Measurements from ENCODE around the gene CEP112. TPM values are rescaled to one million over a fixed set of nuclear protein-coding genes. Genes with fewer than 3 reads are reported as not detected.

The CEP112 gene
- total RNA-seq: 24.5 and 26.6 TPM in 2 replicates
- long read RNA-seq, partial matches to known transcripts: 19 of 35 reads
- long read RNA-seq, other reads (novel, unspliced or antisense): 14 of 35 reads

DNA sequence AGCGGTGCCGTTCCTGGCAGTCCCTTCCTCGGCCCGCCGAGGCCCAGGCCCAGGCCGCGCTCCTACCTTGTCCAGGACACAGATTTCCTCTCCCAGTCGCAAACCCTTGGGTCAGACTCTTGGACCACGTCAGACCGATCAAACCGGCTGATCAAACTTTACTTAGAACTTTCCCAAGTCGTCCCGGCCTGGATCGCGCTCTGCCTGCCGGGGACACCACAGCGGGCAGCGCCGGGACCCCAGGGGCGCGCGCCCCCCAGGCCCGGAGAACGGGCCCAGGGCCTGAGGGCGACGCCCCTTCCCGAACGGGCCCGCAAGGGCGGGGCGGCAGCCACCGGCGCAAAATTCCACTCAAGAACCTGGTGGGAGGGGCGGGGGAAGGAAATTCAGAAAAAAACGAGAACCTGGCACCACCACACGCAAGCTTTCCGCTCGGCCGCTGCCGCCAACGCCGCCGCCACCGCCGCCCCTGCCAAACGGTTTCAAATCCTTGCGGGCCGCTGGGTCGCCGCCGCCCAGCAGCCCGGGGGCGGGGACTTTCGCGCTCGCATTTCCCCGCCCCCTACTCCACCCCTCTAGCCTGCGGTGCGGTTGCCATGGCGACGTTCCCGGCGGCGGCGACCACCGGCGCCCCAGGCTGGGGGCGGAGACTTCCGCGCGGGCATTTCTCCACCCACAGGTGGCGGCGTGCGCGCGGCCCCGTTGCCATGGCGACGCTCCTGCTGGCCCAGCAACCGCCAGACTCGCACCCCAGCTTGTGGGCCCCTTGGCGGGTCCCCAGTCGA is at the start of gene CEP112:
TSS of gene CEP112 (minus strand) at position 541 of the 785 bp plus-strand sequence.
- Mint-ChIP-seq H3K4me3 (peak within 1 kb of the TSS; percentile 93), H3K27ac (ENCODE audit: unreplicated experiment) (peak within 1 kb of the TSS; percentile 89), H3K27me3 (ENCODE audit: low read depth) (no peaks in the 10 kb centered on the region), H3K9me3 (no peaks in the 10 kb centered on the region), H3K36me3 (ENCODE audit: low read depth) (peaks cover 3% of the 10 kb centered on the region), H3K4me1 (peaks cover 20% of the 10 kb centered on the region)
- DNase-seq (ENCODE audit: low read depth, low spot score): peak; percentile 90
- TF ChIP-seq, protein P1, sequence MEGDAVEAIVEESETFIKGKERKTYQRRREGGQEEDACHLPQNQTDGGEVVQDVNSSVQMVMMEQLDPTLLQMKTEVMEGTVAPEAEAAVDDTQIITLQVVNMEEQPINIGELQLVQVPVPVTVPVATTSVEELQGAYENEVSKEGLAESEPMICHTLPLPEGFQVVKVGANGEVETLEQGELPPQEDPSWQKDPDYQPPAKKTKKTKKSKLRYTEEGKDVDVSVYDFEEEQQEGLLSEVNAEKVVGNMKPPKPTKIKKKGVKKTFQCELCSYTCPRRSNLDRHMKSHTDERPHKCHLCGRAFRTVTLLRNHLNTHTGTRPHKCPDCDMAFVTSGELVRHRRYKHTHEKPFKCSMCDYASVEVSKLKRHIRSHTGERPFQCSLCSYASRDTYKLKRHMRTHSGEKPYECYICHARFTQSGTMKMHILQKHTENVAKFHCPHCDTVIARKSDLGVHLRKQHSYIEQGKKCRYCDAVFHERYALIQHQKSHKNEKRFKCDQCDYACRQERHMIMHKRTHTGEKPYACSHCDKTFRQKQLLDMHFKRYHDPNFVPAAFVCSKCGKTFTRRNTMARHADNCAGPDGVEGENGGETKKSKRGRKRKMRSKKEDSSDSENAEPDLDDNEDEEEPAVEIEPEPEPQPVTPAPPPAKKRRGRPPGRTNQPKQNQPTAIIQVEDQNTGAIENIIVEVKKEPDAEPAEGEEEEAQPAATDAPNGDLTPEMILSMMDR (conservative IDR thresholded peaks at IDR 0.05): no peak

DNA sequence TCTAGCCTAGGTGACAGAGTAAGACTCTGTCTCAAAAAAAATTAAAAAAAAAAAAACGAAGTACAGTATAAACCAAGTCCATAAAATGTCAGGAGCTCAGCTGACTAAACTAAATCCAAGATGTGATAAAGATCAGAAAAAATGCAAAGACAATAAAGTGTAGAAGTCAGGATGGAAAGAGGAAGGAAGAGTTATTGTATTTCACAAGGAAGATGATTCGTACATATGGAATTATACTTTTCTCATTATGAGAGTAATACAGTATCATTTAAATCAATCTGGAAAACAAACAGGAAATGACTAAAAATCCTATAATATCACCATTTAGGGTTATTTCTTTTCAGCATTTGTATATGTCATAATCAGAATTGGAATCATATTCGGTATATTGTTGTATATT is 48.7 kb upstream of the CEP112 start:
- H3K4me1 Mint-ChIP-seq: no peaks in the 10 kb centered on the region
- no peaks in the 10 kb centered on the region for H3K36me3 Mint-ChIP-seq (ENCODE audit: low read depth)
- no peak for DNase-seq (ENCODE audit: low read depth, low spot score)
- H3K4me3 Mint-ChIP-seq: no peak overlapping the region
- no peaks in the 10 kb centered on the region for H3K9me3 Mint-ChIP-seq
- H3K27ac Mint-ChIP-seq (ENCODE audit: unreplicated experiment): no peak overlapping the region
- H3K27me3 Mint-ChIP-seq (ENCODE audit: low read depth): no peaks in the 10 kb centered on the region
- TF ChIP-seq, protein P1 (conservative IDR thresholded peaks at IDR 0.05): no peak

DNA sequence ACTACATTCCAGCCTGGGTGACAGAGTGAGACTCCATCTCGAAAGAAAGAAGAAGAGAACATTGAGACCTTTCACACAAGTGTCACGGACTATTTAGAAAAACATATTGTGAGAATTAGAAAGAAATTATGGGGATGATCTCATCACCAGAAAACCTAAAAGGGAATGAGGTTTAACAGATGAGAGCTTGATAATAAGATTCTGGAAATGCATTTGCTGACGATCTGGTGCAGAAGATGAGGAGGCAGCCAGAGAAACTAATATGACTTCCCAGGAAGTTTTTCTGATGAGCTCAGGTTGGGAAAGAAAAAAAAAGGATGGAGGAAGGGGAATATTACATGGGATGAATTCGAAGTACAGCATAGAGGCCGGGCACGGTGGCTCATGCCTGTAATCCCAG is 48.1 kb upstream of the CEP112 start:
- H3K27ac Mint-ChIP-seq (ENCODE audit: unreplicated experiment): no peak overlapping the region

DNA sequence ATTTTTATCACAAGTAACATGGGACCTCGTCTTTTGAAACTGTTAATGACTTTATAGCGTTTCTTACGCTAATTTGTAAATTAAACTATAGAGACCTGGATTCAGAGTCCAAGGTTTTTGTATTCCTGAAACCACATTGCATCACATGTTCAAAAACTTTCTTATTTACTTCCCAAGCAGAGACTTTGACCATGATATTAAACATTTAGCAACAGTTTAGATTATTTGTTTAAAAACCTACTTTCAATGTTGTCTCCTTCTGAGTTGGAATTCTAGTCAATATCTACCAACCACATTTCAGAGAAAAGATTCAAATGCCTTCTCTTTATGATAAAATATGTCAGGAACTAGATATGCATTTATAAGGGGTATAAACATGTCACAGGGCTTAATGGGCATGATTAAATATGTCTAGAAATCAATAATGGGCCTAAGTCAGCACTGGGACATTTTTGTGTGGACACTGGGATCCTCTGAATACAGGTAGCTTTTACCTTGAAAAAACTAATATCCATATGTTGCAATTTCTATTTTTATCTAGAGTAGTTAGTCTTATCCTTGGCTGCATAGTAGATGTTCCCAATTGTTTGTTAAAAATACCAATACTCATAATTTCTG is 43.6 kb upstream of the CEP112 start:
- H3K27me3 Mint-ChIP-seq (ENCODE audit: low read depth): no peaks in the 10 kb centered on the region
- H3K36me3 Mint-ChIP-seq (ENCODE audit: low read depth): no peaks in the 10 kb centered on the region
- no peak overlapping the region for H3K27ac Mint-ChIP-seq (ENCODE audit: unreplicated experiment)
- no peak overlapping the region for H3K4me3 Mint-ChIP-seq
- H3K4me1 Mint-ChIP-seq: peaks cover 6% of the 10 kb centered on the region
- H3K9me3 Mint-ChIP-seq: no peaks in the 10 kb centered on the region
- TF ChIP-seq, protein P1 (conservative IDR thresholded peaks at IDR 0.05): no peak
- no peak for DNase-seq (ENCODE audit: low read depth, low spot score)

More for the DNA sequence above, 48.1 kb upstream of the CEP112 start:
- Mint-ChIP-seq H3K4me1 (no peaks in the 10 kb centered on the region), H3K36me3 (ENCODE audit: low read depth) (no peaks in the 10 kb centered on the region), H3K27me3 (ENCODE audit: low read depth) (no peaks in the 10 kb centered on the region), H3K4me3 (no peak overlapping the region), H3K9me3 (no peaks in the 10 kb centered on the region)
- DNase-seq (ENCODE audit: low read depth, low spot score): no peak
- TF ChIP-seq, protein P1 (conservative IDR thresholded peaks at IDR 0.05): no peak

DNA sequence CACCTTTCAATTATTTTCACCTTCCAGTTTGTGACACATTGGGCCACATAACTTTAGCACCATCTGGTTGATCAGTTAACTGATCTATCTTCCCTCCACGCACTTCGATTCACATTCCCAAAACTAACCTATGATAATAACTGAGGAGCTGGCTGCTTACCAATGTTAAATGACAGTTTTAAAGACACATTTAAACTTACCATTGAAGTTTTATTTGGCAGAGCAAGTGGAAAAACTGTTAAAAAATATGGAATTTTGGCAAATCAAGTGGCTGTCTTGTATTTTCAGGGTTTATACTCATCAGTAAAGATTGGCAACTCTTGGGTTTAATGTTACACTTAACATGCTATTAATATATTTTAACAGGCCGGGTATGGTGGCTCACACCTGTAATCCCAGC is 42.7 kb upstream of the CEP112 start:
- Mint-ChIP-seq H3K4me3 (no peak overlapping the region), H3K36me3 (ENCODE audit: low read depth) (no peaks in the 10 kb centered on the region), H3K27ac (ENCODE audit: unreplicated experiment) (no peak overlapping the region), H3K4me1 (peaks cover 6% of the 10 kb centered on the region), H3K9me3 (no peaks in the 10 kb centered on the region), H3K27me3 (ENCODE audit: low read depth) (no peaks in the 10 kb centered on the region)
- TF ChIP-seq, protein P1 (conservative IDR thresholded peaks at IDR 0.05): no peak
- DNase-seq (ENCODE audit: low read depth, low spot score): no peak

Measured in neural crest cell (in vitro differentiated cells).